ENCODE results near the gene MAFB.

Gene MAFB

DNA sequence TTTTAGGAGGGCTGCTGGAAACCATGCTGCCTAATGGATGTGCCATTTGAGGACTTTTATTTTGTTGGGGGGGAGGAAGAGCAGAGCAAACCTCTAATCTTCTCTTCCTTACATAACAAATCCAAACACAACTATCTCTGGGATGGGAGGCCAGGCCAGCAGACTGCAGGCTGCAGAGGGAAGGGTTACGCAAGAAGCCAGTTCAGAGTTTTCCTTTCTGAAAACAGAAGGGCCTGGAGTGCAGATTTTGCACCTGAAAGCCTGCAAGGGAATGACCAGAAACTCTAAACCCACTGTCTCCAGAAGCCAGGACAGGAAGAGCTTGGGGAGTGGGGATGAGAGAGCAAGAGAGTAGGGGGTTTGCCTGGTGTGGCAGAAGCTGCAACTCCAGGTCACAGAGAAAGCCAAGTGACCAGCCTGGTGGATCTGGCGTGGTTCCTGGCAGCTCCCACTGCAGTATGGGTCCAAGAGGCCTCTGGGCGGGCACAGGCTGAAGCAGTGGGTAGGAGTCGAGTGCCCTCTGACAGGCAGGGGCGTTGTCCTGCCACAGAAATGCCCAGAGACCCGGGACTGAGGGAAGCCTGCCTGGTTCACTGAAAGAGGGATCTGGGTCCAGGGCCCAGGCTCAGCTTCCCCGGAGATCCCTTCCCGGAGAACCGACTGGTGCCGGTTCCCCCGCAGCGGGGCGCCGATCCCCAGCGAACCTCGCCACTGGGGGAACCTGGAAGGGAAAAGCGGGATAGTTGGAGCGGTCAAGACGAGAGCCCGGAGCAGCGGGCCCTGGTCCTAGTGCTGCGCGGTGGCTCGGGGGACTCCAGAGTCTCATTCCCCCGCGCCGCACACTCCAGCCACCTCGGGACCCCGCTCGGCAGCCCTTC is 6.7 kb downstream of the MAFB start:
- no peak for DNase-seq (ENCODE audit: low spot score)

DNA sequence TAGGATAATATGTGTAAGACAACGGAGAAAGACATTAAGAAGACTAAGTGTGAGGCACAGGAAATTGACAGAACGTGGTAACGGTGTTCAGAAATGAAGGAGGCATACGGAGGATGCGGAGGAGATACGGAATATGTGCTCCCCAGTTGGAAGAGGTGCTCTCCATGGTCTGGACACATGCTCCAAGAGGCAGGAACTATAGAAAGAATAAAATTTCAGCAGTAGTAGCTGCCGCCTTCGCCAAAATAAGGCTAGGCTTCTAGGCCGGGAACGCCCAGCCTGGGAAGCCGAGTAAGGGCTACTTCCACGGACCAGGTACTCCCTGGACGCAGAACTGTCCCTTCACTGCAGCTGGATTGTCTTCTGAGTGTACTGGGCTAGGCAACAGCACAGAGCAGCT is 7.4 kb downstream of the MAFB start:
- no peak for DNase-seq (ENCODE audit: low spot score)

DNA sequence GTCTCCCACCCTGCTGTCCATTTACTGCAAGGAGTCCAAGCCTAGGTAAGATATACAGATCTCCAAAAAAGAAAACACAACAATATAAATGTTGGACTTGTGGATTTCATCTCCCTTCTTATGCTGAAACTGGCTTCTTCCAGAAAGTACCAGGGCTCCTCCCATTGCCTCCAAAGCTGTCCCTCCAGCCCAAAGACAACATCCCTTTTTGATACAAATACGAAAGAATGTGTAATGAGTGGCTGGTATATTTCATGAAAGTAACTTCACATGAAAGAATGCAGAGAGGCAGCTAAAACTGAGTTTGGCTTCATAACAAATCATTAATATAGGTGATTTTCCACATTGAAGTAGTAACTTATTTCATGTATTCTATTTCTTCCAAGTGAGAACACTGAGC is 7.9 kb downstream of the MAFB start:
- DNase-seq (ENCODE audit: low spot score) = no peak

DNA sequence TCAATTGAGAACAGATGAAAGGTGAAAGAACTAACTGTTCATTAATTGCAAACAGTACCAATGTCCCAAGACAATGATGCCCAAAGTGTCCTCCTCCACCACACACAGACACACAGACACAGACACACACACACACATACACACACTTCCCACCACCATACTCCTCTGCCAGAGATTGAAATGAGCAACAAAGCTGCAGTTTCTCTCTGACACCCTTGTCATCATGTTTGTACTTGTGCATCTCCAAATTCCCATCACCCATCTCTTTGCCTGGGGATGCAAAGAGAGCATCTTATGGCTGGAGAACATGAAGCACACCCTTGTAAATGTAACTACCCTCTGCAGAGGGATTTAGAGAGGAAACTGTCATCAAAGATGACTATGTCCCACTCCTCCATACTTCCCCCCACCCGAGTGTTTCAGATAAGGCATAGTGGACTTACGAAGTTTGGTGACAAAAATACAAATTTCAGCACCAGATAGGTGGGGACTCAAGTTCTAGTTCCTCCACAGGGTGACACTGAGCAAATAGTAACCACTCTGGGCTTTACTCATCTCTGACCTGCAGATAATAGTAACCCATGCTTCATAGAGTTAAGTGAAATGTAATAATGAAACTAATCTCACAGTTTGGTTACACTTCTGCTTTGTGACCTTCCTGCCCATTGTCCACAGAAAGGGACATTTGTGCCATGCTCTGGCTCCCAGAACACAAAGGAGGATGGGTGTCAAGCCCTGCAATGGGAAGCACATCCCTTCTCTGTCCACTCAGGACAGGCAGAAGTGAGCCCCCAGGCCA is 8.7 kb downstream of the MAFB start:
- no peak for DNase-seq (ENCODE audit: low spot score)

DNA sequence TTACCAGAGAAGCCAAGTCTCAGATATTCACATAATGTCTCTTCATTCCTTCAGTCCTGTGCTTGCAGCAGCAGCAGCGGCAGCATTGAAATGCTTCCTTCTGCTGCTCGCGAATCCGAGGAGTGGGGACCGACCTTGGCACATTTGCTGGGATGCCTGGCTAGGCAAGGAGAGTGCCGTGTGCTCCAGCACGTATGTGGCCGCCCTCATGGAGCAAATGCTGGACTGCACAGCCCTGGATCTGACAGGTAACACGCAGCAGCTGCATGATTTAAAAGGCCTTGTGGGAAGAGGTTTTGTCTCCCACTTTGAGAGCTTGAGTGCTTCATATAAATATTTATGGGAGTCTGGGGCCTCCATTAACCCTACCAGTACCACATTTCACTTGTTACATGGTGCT is 9.9 kb downstream of the MAFB start:
- DNase-seq (ENCODE audit: low spot score) = no peak

DNA sequence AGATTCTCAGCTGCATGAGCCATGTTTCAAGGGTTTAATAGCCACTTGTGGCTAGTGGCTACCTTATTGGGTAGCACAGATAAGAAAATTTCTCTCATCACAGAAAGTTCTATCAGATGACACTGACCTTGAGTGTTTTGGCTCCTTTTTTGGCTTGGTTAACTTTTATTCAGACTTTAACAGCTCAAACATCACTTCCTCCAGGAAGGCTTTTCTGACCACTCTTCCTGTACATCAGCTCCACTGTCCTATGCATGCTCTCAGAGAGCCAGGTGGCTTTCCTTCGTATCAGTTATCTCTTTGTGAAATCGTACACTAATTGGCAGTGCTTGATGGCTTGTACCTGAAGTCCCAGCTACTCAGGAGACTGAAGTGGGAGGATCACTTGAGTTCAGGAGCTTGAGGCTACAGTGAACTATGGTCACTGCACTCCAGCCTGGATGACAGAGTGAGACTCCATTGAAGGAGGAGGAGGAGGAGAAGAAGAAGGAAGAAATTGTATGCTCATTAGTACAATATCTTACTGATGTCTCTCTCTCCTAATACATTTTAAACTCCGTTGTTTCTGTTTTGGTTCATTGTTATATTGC is 10.7 kb downstream of the MAFB start:
- no peak for DNase-seq (ENCODE audit: low spot score)

DNA sequence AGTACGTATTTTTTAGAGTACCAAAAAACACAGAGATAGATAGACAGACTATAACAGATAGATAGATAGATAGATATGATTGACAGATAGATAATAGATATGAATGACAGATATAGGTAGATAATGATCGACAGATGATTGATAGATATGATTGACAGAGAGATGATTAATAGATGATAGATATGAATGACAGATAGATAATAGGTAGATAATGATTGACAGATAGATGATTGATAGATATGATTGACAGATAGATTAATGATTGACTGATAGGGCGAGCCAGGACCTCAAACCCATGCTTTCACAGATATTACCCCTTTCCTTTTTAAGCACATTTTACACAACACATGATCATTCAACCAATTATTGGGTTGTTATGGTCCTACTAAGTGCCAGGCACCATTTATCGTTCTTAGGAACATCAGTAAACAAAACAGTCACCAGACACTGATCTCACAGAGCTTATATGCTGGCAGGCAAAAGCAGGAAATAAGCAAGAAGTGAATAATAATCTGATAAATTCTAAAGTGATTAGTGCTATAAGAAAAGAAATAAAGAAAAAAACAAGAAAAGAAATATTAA is 11.6 kb downstream of the MAFB start:
- DNase-seq (ENCODE audit: low spot score) = no peak

DNA sequence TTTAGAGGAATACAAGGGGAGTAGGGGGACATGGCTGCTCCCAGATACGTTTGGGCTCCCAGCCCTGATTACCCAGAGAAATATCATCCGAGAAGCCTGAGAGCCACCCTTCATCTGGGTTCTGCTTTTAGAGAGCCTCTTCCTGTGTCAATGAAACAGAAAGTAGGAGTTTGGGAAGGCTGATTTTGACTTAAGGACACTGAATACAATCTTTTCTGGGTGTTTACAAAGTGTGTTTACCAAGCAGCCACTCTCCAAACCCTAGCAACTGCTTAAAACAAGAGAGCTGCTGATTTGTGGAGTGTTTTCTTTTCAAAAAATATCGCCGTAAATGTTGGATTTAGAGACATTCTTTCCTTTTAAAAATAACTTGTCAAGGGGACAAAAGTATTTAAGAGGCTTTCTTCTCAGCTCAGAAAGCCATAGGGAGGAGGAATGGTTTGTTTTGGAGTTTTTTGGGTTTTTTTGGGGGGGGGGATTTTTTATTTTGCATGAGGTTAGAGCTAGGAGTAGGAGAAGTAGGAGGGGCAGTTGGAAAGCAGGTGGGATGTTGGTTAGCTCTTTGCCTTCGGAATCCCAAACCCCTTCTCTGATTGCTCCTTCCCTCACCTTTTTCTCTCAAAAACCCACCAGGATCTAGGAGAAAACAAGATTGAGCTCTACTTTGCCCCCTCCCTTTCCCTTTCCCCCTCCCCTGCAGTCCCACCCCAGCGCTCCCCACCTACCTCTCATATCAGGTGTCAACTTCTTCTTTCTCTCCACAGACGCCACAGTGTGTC is 12.4 kb downstream of the MAFB start:
- peak; percentile 46 for DNase-seq (ENCODE audit: low spot score)

DNA sequence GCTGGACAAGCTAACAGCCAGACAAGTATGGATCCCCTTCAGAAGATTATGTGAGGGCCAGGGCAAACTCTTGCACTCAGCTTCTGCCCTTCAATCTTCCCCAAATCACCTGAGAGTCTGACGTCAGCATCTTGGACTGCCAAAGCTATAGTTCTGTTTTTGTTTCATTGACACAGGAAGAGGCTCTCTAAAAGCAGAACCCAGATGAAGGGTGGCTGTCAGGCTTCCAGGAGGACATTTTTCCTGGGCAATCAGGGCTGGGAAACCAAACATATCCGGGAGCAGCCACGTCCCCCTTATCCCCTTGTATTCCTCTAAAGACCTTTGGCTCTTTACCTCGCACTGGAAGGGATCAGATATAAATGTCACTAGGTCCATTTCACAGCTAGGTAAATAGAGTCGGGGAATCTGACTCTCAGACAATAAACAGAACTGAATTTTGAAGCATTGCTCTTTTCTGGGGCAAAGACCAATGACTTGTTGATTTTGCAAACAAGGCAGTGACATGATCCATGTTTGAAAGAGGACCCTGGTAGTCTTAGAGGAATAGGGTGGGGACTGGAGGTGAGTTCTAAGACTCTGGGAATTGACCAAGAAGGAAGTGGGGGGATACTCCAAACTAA is 13.3 kb downstream of the MAFB start:
- DNase-seq (ENCODE audit: low spot score) = peak; percentile 21

DNA sequence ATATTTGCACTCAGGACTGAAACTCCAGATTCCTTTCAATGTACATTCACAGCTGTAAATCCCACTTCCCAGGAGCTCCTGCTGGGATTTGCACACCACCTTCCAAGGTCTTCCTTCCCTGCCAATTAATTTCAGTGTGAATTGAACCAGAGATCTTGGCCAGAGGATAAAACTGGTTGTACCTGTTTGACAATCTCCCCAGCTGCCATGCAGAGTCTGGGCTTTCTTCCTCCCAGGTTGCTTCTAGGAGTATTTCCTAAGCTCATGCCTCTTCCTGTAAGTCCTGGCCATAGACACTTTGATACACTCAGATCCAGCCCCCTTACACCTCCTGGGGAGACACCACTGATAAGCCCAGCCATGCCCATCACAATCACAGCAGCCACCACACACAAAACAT is 15.6 kb downstream of the MAFB start:
- no peak for DNase-seq (ENCODE audit: low spot score)

DNA sequence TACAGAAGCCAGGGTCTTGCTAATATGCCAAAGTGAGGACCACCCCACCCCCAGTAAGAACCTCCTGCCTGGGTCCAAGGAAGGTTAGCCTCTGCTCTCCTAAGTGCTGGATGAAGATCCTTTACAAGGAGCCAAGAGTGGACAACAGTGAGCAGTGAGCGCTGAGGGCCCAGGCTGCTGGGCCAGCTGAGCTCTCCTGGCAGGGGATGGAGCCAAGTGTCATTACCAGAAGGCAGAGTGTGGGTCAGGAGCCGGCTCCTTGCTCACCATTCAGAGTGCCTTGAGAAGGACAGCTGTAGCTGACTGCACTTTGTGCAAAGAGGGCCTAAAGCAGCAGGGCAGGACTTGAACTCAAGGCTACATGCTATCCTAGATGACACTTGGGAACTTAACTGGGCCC is 16.9 kb downstream of the MAFB start:
- DNase-seq (ENCODE audit: low spot score) = no peak

DNA sequence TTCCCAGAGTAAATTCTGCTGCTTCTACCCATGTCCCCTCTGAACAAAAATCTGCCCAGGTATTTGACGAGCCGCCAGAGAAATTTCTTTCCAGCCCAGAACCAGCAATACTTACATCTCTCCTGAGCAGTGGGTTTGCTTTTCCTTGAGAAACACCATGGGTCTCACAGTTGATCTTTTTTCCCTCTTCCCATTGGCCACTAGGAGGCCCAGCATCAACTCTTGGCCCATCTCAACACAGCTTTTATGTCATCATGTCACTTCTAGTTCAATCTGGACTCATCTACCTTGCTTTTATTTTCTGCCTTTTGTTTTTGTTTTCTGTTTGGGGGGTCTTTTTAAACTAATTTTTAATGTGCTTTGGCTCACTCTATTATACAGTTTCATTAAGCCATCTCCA is 18.8 kb downstream of the MAFB start:
- DNase-seq (ENCODE audit: low spot score) = no peak

DNA sequence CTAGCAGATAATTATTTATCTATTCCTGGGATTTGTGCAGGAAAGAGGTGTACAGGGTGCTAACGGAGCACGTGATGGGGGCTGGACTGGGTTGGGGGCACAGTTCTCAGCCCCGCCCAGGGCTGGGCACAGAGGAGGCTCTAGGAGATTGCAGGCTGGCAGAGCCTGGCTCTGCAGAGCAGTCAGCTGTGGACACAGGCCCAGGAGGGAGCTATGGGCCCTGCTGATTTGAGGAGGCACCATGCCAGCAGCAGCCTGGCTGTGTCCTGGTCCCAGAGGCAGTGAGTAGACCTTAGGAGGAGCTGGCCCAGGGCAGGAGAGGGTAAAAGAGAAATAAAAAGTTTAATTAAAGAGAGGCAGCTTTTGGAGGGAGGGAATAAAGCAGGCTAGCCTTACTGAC is 19.3 kb downstream of the MAFB start:
- no peak for DNase-seq (ENCODE audit: low spot score)

DNA sequence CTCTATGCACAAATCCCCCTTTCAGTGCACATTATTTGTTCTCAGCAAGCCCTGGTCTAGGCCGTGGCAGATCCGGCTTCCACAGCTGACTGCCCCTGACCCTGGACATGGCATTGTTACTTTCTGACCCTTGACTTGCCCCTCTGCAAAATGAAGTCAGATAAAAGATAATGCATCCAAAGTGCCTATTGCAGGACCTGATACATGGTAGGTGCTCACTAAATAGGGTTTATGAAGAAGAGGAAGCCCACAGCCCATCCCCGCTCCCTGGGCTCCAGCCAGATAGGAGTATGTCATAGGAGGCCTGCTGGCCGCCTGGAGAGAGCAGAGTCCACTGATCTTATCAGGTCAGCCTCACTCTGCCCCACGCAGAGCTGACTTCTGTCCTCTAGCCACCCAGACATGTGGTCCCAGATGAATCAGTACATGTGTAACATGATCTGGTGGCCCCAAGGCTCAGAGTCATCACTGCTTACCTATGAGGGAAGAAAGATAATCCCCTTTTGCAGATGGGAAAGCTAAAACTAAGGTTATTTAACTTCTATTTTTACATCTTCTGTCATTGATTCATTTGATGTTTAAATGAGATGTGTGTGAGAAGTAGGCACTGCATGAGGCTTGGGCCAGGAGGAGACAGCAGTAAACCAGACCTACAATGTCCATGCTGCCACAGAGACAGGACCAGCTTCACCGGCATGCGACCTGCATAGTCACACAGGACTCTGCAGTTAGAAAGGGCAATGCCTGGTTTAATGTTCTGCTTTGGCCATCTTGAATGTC is 20.4 kb downstream of the MAFB start:
- no peak for DNase-seq (ENCODE audit: low spot score)

DNA sequence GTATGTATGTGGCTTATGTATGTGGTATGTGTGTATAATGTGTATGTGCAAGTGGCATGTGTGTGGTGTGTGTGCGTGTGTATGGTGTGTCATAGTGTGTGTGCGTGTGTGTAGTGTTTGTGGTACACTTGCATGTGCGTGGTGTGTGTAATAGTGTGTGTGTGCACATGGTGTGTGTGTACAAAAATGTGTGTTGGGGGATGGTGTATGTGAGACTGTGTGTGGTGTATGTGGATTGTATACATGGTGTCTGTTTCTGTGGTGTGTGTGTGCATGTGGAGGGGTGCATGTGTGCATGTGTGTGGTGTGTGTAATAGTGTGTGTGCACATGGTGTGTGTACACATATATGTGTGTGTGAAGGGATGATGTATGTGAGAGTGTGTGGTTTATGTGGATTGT is 21.5 kb downstream of the MAFB start:
- no peak for DNase-seq (ENCODE audit: low spot score)

DNA sequence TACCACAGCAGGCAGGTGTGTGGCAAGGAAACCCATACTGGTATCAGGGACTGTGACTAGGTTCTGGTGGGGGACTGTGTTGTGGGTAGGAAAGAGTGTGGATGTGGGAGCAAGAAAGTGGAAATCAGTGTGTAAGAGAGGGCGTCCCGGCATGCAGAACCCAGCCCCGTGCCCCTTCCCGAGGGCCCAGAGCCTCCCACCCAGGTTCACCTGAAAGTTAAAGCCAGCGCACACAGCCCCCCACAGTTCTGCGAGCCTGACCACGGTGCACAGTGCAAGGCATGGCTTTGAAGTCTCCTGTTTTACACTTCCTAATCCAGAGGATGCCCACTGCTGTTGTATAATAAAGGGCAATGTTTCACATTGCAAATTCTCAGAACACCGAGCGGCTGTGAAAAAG is 22.7 kb downstream of the MAFB start:
- no peak for DNase-seq (ENCODE audit: low spot score)

DNA sequence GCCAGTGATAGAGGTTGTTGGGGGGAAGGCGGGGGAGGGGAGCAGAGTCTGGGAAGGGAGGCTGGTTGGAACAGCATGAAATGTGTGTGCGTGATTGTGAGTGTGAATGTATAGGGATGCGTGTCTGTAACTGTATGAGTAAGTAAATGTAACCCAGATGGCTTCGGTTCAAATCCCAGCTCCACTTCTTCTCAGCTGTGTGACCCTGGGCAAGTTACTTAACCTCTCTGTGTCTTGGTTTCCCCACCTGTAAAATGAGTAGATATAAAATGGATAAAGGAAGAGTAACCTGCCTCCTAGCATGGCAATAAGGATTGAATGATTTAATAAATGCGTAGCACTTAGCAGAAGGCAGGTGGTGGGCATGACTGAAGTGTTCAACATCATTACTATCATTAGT is 24.1 kb downstream of the MAFB start:
- DNase-seq (ENCODE audit: low spot score) = no peak

DNA sequence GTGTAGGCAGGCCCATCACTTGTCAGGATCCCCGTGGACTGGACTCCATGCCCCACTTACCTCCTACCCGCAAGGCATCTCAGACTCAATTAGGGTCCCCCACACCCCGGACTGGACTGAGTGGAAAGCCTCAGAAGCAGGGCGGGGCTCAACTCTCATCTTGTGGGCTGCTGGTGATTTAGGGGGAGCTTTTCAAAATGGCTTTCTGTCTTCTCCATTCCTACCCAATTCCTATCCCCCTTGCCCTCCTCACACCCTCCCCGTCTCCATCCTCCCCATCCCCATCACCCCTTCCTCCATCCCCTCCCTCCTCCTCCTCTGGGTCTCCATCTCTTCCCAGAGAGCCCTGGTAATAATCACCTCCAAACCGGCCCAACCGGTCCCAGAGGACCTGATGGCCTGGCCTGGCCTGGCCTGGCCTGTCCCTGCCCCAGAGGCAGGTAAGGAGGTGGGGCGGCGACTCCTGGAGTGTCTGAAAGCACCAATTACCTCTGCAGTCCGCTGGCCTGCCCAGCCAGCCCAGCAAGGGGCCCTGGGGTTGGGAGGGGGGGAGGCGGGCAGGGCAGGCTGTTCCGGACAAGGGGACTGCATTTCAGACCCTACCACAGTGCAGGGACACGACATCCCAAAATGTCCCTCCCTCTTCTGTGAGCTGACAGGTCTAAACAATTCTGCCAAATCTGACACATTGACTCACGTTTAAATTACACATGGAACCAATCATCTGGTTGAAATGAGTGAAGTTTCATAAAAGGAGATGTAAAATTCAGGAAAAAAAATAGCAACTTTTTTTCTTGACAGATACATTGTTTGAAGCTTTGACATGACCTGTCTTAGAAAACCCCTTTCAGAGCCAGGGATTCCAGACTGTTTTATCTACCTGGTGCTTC is 24.8 kb downstream of the MAFB start:
- DNase-seq (ENCODE audit: low spot score) = no peak

DNA sequence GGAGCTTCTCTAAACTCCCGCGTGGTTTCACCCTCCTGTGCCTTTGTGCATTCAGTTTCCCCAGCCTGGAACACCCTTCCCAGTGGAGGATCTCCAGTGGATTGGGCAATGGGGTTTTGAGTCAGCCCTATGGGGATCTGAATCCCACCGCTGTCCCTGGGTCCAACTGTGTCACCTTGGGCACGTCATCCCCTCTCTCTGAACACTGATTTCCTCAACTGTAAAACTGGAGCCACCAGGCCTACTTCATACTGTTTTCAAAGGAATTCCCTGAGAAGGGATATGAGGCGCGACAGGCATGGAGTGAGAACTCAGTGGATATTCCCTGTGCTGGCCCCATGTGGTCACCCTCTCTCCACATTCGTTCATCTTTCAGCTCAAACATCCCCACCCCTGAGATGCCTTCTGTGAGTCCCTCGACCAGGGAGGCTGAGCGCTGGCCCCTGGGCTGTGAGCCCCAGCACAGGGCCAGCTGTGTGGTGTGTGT is 25.7 kb downstream of the MAFB start:
- no peak for DNase-seq (ENCODE audit: low spot score)

All from pons (tissue), 1 donor.